Pancreas (tissue), 10 donors: ENCODE data around the gene TRRAP. TPM values are rescaled to one million over a fixed set of nuclear protein-coding genes. Genes with fewer than 3 reads are reported as not detected.

Experiments used
- ATAC-seq, 4 donors: fragments of 200-7000 bp; cut with Tn5 transposase; one replicate each; pipeline versions ENCODE4 v1.8.0 to v1.9.1; 2020; ENCODE audit warnings: mild to moderate bottlenecking in 4 of 4, moderate library complexity in 4 of 4
- DNase-seq, 6 donors: peaks; one replicate each; pipeline ENCODE4 v3.0.0-alpha.2; 2020
- FAIRE-seq: peaks from 2 replicates; lab custom pipeline; 2012; peaks lifted over from hg19 to GRCh38; lab: Jason Lieb, UNC
- H3K27ac ChIP-seq, 4 donors: fragments of 200-600 bp; sonication (generic); 1 replicate in 3 of 4; 2 replicates in 1 of 4; pipeline versions ENCODE4 v1.5.0 to v1.8.0; 2020
- H3K27me3 ChIP-seq, 4 donors: fragments of 200-600 bp; one replicate each; pipeline ENCODE4 v1.8.0; 2021
- H3K36me3 ChIP-seq, 3 donors: fragments of 200-600 bp; sonication (generic) in 1 of 3; one replicate each; pipeline versions ENCODE4 v1.5.0 to v1.8.0; 2020 to 2021
- H3K4me1 ChIP-seq, 3 donors: fragments of 200-600 bp; one replicate each; pipeline ENCODE4 v1.8.0; 2021
- H3K4me3 ChIP-seq, 4 donors: fragments of 200-600 bp; sonication (generic) in 2 of 4; one replicate each; pipeline versions ENCODE4 v1.5.0 to v1.8.0; 2020 to 2021
- H3K9me3 ChIP-seq, 4 donors: fragments of 200-600 bp; one replicate each; pipeline ENCODE4 v1.8.0; 2021
- CTCF ChIP-seq, 4 donors: fragments of 200-600 bp; sonication (generic) in 3 of 4; IDR thresholded peaks; one replicate each; pipeline versions ENCODE4 v1.5.0 to v1.8.0; 2021; ENCODE audit warnings: antibody characterized with exemption in 4 of 4
- WGBS, 2 donors: extraction: QIAGEN DNeasy Blood & Tissue Kit; methylation state at CpG; one replicate each; pipeline ENCODE4 v1.1.7; 2013; 5-methylcytosine and 5-hydroxymethylcytosine counted together
- intact Hi-C, 3 donors: fragments of 100-400 bp; cut with DNase I; formaldehyde crosslinking; loops; one replicate each; pipeline versions ENCODE4 v1.11.1 to v1.14.2; 2022
- polyA plus RNA-seq, 2 donors: library from polyadenylated mRNA; stranded (reverse); fragments of 200-250 nt; gene quantifications; one replicate each; pipeline ENCODE4 v1.2.3, GENCODE V29; 2013
- total RNA-seq, 6 donors: library from RNA; stranded (reverse); fragmentation: NEBNext Ultra II Directional in 4 of 6; extraction: Animal tissue kit (Norgen Biotek cat#: 25700) in 4 of 6; gene quantifications; one replicate each; pipeline versions ENCODE4 v1.2.1 to v1.2.4, GENCODE V29; 2021 to 2023
- donor health status: healthy with polysubstance abuse.
- donor health status: DM: no; HTN: no; CAD: no; lungs with moderate emphysema.
- donor health status: DM: no; HTN: no; CAD: no.
- donor health status: control.
- donor health status: control.
- donor health status: Bipolar disorder and iron deficiency.
- donor health status: DM: yes; HTN: yes; CAD: no.
- donor health status: DM: no; HTN: no; CAD: no.
- donor health status: DM: no; HTN: no; CAD: no.
- donor health status: DM: yes; HTN: yes; CAD: no.

TRRAP gene
- total and polyA plus RNA-seq, 8 donors, result 10.2 to 25.1 (median 15.6) TPM

- Histone ChIP-seq H3K9me3 (no peaks in the 10 kb centered on the region), H3K27me3 (no peaks in the 10 kb centered on the region), H3K4me1 (no peaks in the 10 kb centered on the region), H3K4me3 (no peak overlapping the region), H3K27ac (no peak overlapping the region), H3K36me3 (peaks cover 10 to 73% (median 46%) of the 10 kb centered on the region in 3 donors)
- DNase-seq (peak in 1 of 6 donors; percentile 7), ATAC-seq (no peak), FAIRE-seq (no peak)
- intact Hi-C loops, result no loop called here
- no peak for TF ChIP-seq CTCF (IDR thresholded peaks at IDR 0.05)
- WGBS, 2 donors, result 95 to 96% methylated on average over 30 of the region's 30 CpGs
Observed at GRCh38 chr7:98976396-98977185, 98.3 kb downstream of the TRRAP start.

DNA sequence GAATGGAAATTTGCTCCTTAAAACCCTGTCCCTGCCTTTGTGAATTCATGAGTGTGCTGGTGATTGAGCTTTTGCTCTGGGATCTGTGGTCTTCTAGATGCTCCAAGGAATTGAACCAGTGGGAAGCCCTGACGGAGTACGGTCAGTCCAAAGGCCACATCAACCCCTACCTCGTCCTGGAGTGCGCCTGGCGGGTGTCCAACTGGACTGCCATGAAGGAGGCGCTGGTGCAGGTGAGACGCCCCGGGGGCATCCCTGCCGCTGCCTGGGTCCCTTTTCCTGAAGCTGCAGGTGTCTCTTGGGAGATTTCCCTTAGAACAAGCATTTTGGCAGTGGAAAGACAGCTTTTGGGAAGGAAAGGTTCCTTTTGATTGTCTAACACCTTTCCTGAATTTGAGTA, 100.3 kb downstream of the TRRAP start:
- TF ChIP-seq CTCF (IDR thresholded peaks at IDR 0.05), result no peak
- intact Hi-C loops, result no loop called here
- H3K4me1 ChIP-seq, result no peaks in the 10 kb centered on the region
- H3K27ac ChIP-seq, result no peak overlapping the region
- H3K9me3 ChIP-seq, result no peaks in the 10 kb centered on the region
- FAIRE-seq, result no peak
- no peaks in the 10 kb centered on the region for H3K27me3 ChIP-seq
- ATAC-seq, result no peak
- no peak overlapping the region for H3K4me3 ChIP-seq
- H3K36me3 ChIP-seq, result peaks cover 14 to 66% (median 44%) of the 10 kb centered on the region in 3 donors
- DNase-seq, result peak in 1 of 6 donors; percentile 55
- 88 to 89% methylated on average over 9 of the region's 9 CpGs for WGBS, 2 donors

DNA sequence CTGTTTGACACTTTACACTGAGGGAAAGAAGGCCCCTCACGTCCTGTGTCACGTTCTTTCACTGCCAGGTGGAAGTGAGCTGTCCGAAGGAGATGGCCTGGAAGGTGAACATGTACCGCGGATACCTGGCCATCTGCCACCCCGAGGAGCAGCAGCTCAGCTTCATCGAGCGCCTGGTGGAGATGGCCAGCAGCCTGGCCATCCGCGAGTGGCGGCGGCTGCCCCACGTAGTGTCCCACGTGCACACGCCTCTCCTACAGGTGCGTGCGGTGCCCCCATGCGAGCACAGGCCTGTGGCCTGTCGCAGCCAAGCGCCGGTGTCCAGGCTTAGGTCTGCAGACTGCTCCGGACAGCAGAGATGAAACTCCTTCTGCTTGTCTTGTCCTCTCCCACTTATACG, 103.4 kb downstream of the TRRAP start:
- ATAC-seq (no peak), FAIRE-seq (no peak), DNase-seq (peak in 1 of 6 donors; percentile 39)
- TF ChIP-seq CTCF (IDR thresholded peaks at IDR 0.05), result no peak
- H3K4me1 ChIP-seq, result no peaks in the 10 kb centered on the region
- no peak overlapping the region for H3K27ac ChIP-seq
- intact Hi-C loops, result no loop called here
- no peaks in the 10 kb centered on the region for H3K27me3 ChIP-seq
- H3K4me3 ChIP-seq, result no peak overlapping the region
- H3K36me3 ChIP-seq, result peaks cover 10 to 72% (median 39%) of the 10 kb centered on the region in 3 donors
- 93 to 94% methylated on average over 23 of the region's 23 CpGs for WGBS, 2 donors
- no peaks in the 10 kb centered on the region for H3K9me3 ChIP-seq

DNA sequence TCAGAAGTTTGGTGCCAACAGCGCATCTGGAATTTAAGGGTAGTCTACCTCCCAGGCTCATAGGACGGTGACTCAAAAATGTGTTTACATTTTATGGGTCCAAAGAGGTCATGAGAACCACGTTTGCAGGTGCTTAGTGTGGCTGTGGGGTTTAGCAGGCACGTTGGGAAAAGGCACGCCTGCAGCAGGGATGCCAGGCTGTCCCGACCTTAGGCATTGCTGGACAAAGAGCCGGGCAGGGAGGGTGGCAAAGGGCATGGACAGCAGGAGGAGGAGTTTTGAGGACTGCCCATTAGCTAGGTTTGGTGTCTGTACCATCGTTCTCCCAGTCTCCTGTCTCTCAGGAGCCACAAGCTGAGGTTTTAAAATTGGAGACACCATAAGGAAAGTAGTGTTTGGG, 104.4 kb downstream of the TRRAP start:
- Histone ChIP-seq H3K36me3 (peaks cover 8 to 62% (median 30%) of the 10 kb centered on the region in 3 donors), H3K27ac (no peak overlapping the region)

More for the DNA sequence above, 104.4 kb downstream of the TRRAP start:
- no peak for ATAC-seq
- Histone ChIP-seq H3K9me3 (no peaks in the 10 kb centered on the region), H3K4me3 (no peak overlapping the region), H3K27me3 (no peaks in the 10 kb centered on the region), H3K4me1 (no peaks in the 10 kb centered on the region)
- FAIRE-seq, result no peak
- TF ChIP-seq CTCF (IDR thresholded peaks at IDR 0.05), result no peak
- 87 to 92% methylated on average over 8 of the region's 8 CpGs for WGBS, 2 donors
- DNase-seq, result peak in 1 of 6 donors; percentile 3
- intact Hi-C loops, result no loop called here
